Measurements from ENCODE around the gene RAN.

DNA sequence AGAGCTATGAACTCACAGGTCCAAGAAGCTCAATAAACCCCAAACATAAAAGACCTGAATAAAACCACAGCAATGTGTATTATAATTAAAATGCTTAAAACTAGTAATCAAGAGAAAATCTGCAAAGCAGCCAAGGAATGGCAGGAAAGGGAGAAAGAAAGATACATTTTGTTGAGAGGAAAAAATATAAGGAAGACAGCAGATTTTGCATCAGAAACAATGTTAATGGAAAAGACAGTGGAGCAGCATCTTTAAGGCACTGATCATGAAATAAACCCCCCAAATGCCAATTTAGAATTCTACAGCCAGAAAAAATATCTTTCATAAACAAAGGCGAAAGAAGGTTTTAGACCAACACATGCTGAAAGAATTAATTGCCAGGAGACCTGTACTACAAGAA lies 39.3 kb downstream of the RAN start:
- TF ChIP-seq, protein P1, sequence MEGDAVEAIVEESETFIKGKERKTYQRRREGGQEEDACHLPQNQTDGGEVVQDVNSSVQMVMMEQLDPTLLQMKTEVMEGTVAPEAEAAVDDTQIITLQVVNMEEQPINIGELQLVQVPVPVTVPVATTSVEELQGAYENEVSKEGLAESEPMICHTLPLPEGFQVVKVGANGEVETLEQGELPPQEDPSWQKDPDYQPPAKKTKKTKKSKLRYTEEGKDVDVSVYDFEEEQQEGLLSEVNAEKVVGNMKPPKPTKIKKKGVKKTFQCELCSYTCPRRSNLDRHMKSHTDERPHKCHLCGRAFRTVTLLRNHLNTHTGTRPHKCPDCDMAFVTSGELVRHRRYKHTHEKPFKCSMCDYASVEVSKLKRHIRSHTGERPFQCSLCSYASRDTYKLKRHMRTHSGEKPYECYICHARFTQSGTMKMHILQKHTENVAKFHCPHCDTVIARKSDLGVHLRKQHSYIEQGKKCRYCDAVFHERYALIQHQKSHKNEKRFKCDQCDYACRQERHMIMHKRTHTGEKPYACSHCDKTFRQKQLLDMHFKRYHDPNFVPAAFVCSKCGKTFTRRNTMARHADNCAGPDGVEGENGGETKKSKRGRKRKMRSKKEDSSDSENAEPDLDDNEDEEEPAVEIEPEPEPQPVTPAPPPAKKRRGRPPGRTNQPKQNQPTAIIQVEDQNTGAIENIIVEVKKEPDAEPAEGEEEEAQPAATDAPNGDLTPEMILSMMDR (IDR thresholded peaks at IDR 0.05): no peak
- TF ChIP-seq POLR2A (IDR thresholded peaks at IDR 0.05) (no peak), EP300 (IDR thresholded peaks at IDR 0.05) (no peak), POLR2AphosphoS5 (IDR thresholded peaks at IDR 0.05) (no peak)

Data from stomach (tissue), 4 donors.